KMS-11 (cell line): ENCODE measurements around the gene FGGY.

Experiments used
- H2AFZ ChIP-seq: fragments of 200-600 bp; sonication (generic); 2 replicates; pipeline ENCODE4 v1.6.1; 2016; ENCODE audit warnings: antibody characterized with exemption, mixed run types, low read depth
- H3K27ac ChIP-seq: fragments of 200-600 bp; sonication (generic); 2 replicates; pipeline ENCODE4 v1.6.1; 2016; ENCODE audit warnings: mild to moderate bottlenecking, mixed run types
- H3K27me3 ChIP-seq: fragments of 200-600 bp; sonication (generic); 2 replicates; pipeline ENCODE4 v1.6.1; 2017; ENCODE audit warnings: mild to moderate bottlenecking, low read depth, mixed run types, moderate library complexity; ENCODE audit not compliant: insufficient read depth
- H3K36me3 ChIP-seq: fragments of 200-600 bp; sonication (generic); 2 replicates; pipeline ENCODE4 v1.6.1; 2017; ENCODE audit warnings: mild to moderate bottlenecking, mixed run types; ENCODE audit not compliant: insufficient read depth
- H3K4me1 ChIP-seq: fragments of 200-600 bp; sonication (generic); 2 replicates; pipeline ENCODE4 v1.6.1; 2016; ENCODE audit warnings: mild to moderate bottlenecking, low read depth, mixed run types; ENCODE audit not compliant: poor library complexity, severe bottlenecking
- H3K4me2 ChIP-seq: fragments of 200-600 bp; sonication (generic); 2 replicates; pipeline ENCODE4 v1.7.0; 2016; ENCODE audit warnings: mild to moderate bottlenecking, mixed run types
- H3K4me3 ChIP-seq: fragments of 200-600 bp; sonication (generic); IDR thresholded peaks from 2 replicates; pipeline ENCODE4 v1.6.1; 2017; ENCODE audit warnings: low read depth, low read length, mixed read lengths; ENCODE audit not compliant: insufficient read depth
- H3K79me2 ChIP-seq: fragments of 200-600 bp; sonication (generic); 2 replicates; pipeline ENCODE4 v1.6.1; 2016; ENCODE audit warnings: low read depth, mixed run types; ENCODE audit not compliant: insufficient read depth
- H3K9ac ChIP-seq: fragments of 200-600 bp; sonication (generic); 2 replicates; pipeline ENCODE4 v1.6.1; 2016; ENCODE audit warnings: mild to moderate bottlenecking, mixed run types
- H4K20me1 ChIP-seq: fragments of 200-600 bp; sonication (generic); 2 replicates; pipeline ENCODE4 v1.6.1; 2016; ENCODE audit warnings: mild to moderate bottlenecking, mixed run types; ENCODE audit not compliant: insufficient read depth
- CTCF ChIP-seq: fragments of 200-600 bp; sonication (generic); conservative IDR thresholded peaks from 2 replicates; pipeline ENCODE4 v1.6.1; 2017; ENCODE audit warnings: low read depth, mild to moderate bottlenecking, antibody characterized with exemption, low read length, moderate library complexity, mixed read lengths

The FGGY gene

DNA sequence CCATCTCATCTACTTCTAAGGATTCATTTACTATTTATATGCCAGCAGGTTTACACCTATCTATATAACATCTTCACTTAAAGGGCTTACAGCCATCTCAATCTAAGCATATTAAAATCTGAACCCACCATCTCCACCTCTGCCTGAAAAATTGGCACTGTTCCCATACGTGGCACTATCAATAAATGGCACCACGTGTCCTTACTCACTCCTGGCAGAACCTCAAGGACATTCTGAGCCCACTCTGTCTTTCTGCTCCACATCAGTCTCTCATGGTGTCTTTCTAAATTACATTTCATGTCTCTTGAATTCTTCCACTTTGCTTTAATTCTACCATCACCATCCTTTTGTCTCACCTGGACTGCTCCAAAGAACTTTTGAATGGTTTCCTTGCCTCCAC is 445.6 kb downstream of the FGGY start:
- Histone ChIP-seq H2AFZ (no peak overlapping the region), H3K36me3 (no peaks in the 10 kb centered on the region), H3K9ac (no peak overlapping the region), H4K20me1 (no peaks in the 10 kb centered on the region), H3K4me1 (no peaks in the 10 kb centered on the region), H3K27ac (no peak overlapping the region), H3K4me3 (no peak overlapping the region), H3K27me3 (no peaks in the 10 kb centered on the region), H3K79me2 (no peaks in the 10 kb centered on the region), H3K4me2 (no peak overlapping the region)
- no peak for TF ChIP-seq CTCF

GRCh38 chr1:59743324-59744091 is 446.6 kb downstream of the FGGY start:
- H3K4me1 ChIP-seq: no peaks in the 10 kb centered on the region
- H3K9ac ChIP-seq: no peak overlapping the region
- no peaks in the 10 kb centered on the region for H3K79me2 ChIP-seq
- no peak for TF ChIP-seq CTCF
- H4K20me1 ChIP-seq: no peaks in the 10 kb centered on the region
- no peaks in the 10 kb centered on the region for H3K27me3 ChIP-seq
- no peak overlapping the region for H3K4me2 ChIP-seq
- H3K27ac ChIP-seq: no peak overlapping the region
- H3K36me3 ChIP-seq: no peaks in the 10 kb centered on the region
- H3K4me3 ChIP-seq: no peak overlapping the region
- H2AFZ ChIP-seq: no peak overlapping the region

GRCh38 chr1:59747420-59748024 is 450.6 kb downstream of the FGGY start:
- H3K79me2 ChIP-seq: no peaks in the 10 kb centered on the region
- H3K36me3 ChIP-seq: no peaks in the 10 kb centered on the region
- H3K27me3 ChIP-seq: no peaks in the 10 kb centered on the region
- H3K4me1 ChIP-seq: peaks cover 12% of the 10 kb centered on the region
- H3K4me2 ChIP-seq: no peak overlapping the region
- H3K4me3 ChIP-seq: no peak overlapping the region
- H3K9ac ChIP-seq: no peak overlapping the region
- no peak for TF ChIP-seq CTCF
- H2AFZ ChIP-seq: no peak overlapping the region
- no peaks in the 10 kb centered on the region for H4K20me1 ChIP-seq
- H3K27ac ChIP-seq: no peak overlapping the region

DNA sequence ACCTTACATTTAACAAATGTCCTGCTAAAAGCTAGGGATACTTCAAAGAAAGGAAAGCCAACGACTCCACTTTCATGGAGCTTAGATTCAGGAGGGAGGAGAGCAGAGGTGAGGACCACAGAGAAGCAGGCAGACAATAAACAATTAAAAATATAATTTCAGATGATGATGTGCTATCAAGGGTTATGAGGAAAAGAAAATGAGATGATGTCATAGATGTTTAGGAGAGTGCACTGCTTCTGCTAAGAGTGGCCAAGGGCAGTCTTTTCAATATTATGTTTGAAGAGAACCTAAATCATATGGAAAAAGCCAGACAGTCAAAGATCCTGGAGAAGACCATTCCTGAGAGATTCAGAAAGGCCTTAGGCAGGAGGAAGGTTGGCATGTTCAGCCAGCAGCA is 451.2 kb downstream of the FGGY start:
- Histone ChIP-seq H3K4me3 (no peak overlapping the region), H3K4me1 (peaks cover 18% of the 10 kb centered on the region), H3K36me3 (no peaks in the 10 kb centered on the region), H3K27ac (no peak overlapping the region), H3K79me2 (no peaks in the 10 kb centered on the region), H3K27me3 (no peaks in the 10 kb centered on the region), H2AFZ (no peak overlapping the region), H4K20me1 (no peaks in the 10 kb centered on the region), H3K9ac (no peak overlapping the region), H3K4me2 (no peak overlapping the region)
- TF ChIP-seq CTCF: no peak
